ENCODE measurements around the gene ADAMTS8. TPM values are rescaled to one million over a fixed set of nuclear protein-coding genes. Genes with fewer than 3 reads are reported as not detected.

ADAMTS8 gene
- not detected in 2 replicates for total RNA-seq (2011; cell fraction: chromatin; rRNA removed; ENCODE audit: low replicate concordance)
- not detected in 2 replicates for total RNA-seq (2011; cell fraction: nucleolus; rRNA removed)
- not detected in 2 replicates for total RNA-seq (2011; cell fraction: nucleoplasm; rRNA removed)
- not detected in 2 replicates for total RNA-seq (2014; rRNA removed)
- total RNA-seq (2014; rRNA removed; fragmentation: Illumina TruSeq; extraction: Trizol), result not detected in 2 replicates
- not detected in 2 replicates for total RNA-seq (2015; rRNA removed; fragmentation: Illumina TruSeq; extraction: Trizol)
- not detected in 2 replicates for total RNA-seq (2021)
- not detected in 2 replicates for polyA plus RNA-seq (2011; rRNA removed)
- polyA plus RNA-seq (2011; cell fraction: cytosol; rRNA removed), result not detected in 2 replicates
- polyA plus RNA-seq (2011; cell fraction: nucleus; rRNA removed), result not detected in 2 replicates
- polyA plus RNA-seq (2012), result not detected in 2 replicates
- polyA plus RNA-seq (2014; fragmentation: Illumina TruSeq; extraction: Trizol), result not detected in 2 replicates
- not detected for polyA plus RNA-seq (2014; fragmentation: Nextera tagmentation; extraction: Ambion mirVana)
- polyA plus RNA-seq (2014; rRNA removed), result not detected in 2 replicates
- not detected in 2 replicates for polyA minus RNA-seq (2011; rRNA and poly(A)+ RNA removed)
- not detected in 2 replicates for polyA minus RNA-seq (2011; cell fraction: cytosol; rRNA and poly(A)+ RNA removed)
- polyA minus RNA-seq (2011; cell fraction: nucleus; rRNA and poly(A)+ RNA removed), result not detected in 2 replicates
- Bru-seq, nascent RNA, result not detected
- BruChase-seq, experiment 1, labeled RNA remaining after a 2-hour chase, result not detected
- not detected for BruChase-seq, experiment 2, labeled RNA remaining after a 6-hour chase
- long read RNA-seq, experiment 1, result 0 reads
- long read RNA-seq, experiment 2, result 0 reads
- long read RNA-seq, experiment 3, result 0 reads

GRCh38 chr11:130428316-130429119 lies at the start of gene ADAMTS8:
TSS of gene ADAMTS8 (minus strand) at chr11:130428609. CDS start at chr11:130428286, 323 bp downstream.
- intact Hi-C loops (cut with micrococcal nuclease) (no loop called here), in situ Hi-C loops (cut with MboI) (loop anchor here (10.0 kb wide), 1 partner anchor 214 kb away; no protein-coding TSS in a partner anchor)
- 6% methylated on average over 19 of the region's 64 CpGs for WGBS (ENCODE audit: insufficient coverage, low coverage, missing lambda C conversion rate)
- H3K9me3 ChIP-seq (replicated peaks; ENCODE audit: control insufficient read depth, insufficient read depth, low read depth, low read length), result no peaks in the 10 kb centered on the region
- TF ChIP-seq ZNF445 (CRISPR knock-in tag; IDR thresholded peaks at IDR 0.05; ENCODE audit: low read depth) (no peak), ZNF12 (CRISPR knock-in tag; IDR thresholded peaks at IDR 0.05) (no peak), TAF7 (tag; IDR thresholded peaks at IDR 0.05) (no peak)
- FAIRE-seq (no peak), ATAC-seq (no peak), DNase-seq (ENCODE audit: extremely low read depth in 1 of 4, low spot score in 3 of 4) (no peak)
- H3K79me2 ChIP-seq (ENCODE audit: control insufficient read depth, insufficient read depth, low read length), result no peaks in the 10 kb centered on the region
- H2AFZ ChIP-seq (ENCODE audit: low read depth, low read length), result no peak within 1 kb of the TSS
- H3K36me3 ChIP-seq (ENCODE audit: control insufficient read depth, insufficient read depth, low read length), result no peaks in the 10 kb centered on the region
- peaks cover 14% of the 10 kb centered on the region; the same call in 1 of the 2 replicates for H4K20me1 ChIP-seq (replicated peaks; ENCODE audit: control insufficient read depth, insufficient read depth, low read length)
- BruUV-seq (replicated peaks), result no TSS peak
- ChIA-PET POLR2A (interaction anchor here (1.0 kb wide), 1 partner anchor 12 kb away, joined by 4 read pairs; no protein-coding TSS in a partner anchor), CTCF (ENCODE audit: low intra/inter-chr PET ratio) (no interaction called here)
- peaks cover 0 to 8% of the 10 kb centered on the region in 2 experiments; a peak in 2 of 5 replicates for H3K4me1 ChIP-seq (replicated peaks in 1 of 2; ENCODE audit: control insufficient read depth in 2 of 2, insufficient read depth in 2 of 2, low read length in 2 of 2)
- no peak within 1 kb of the TSS for H3K9ac ChIP-seq (ENCODE audit: insufficient read depth in 1 of 2, low read depth in 2 of 2, low read length in 2 of 2)
- H3K9me1 ChIP-seq (ENCODE audit: control insufficient read depth, insufficient read depth, low read length), result no peaks in the 10 kb centered on the region
- no peak within 1 kb of the TSS for H3K4me2 ChIP-seq (ENCODE audit: insufficient read depth, low read length)
- H3K4me3 ChIP-seq, result no peak within 1 kb of the TSS
- H3K27ac ChIP-seq (ENCODE audit: extremely low read depth, low read depth, low read length), result no peak within 1 kb of the TSS
- H3K27me3 ChIP-seq (ENCODE audit: control insufficient read depth in 2 of 2, insufficient read depth in 2 of 2, low read length in 2 of 2), result peaks cover 30 to 58% of the 10 kb centered on the region in 2 experiments
